Fibroblast of pulmonary artery (primary cell): ENCODE results near the gene SACS.
"Not testable (repeated sequence)": the region's sequence is repeated elsewhere in the genome, so short reads cannot be mapped to it uniquely, and the experiment has no call there.

ENCODE experiments used
- DNase-seq: peaks from one replicate; pipeline ENCODE4 v3.0.0-alpha.2; 2010; ENCODE audit warnings: low read depth
- H3K4me3 ChIP-seq: replicated peaks from 2 replicates; pipeline ENCODE4 v1.5.1; 2011; ENCODE audit warnings: low read depth, mild to moderate bottlenecking, control low read depth, low read length, moderate library complexity
- TF ChIP-seq, protein P1 (sequence below): IDR thresholded peaks from 2 replicates; pipeline ENCODE4 v1.5.1; 2011; ENCODE audit warnings: mild to moderate bottlenecking, control low read depth, low read length, inconsistent platforms; ENCODE audit errors: missing control alignments

The SACS gene

DNA sequence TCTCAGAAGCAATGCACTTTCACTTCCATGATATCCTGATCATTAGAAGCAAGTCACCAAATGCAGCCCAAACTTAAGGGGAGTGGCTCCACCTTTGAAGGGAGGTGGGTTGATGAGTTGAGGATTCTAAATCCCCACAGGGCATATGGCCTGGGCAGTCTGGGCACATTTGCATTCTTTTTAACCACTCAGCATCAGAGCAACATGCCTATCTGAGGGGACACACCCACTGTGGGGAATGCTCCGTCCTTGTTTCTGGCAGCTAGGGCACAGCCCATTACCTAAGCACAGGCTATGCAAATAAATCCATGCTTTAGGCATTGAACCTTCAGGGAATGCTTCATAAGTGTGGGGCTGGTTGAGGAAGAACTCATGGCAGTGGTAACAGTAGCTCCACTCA lies 12.3 kb upstream of the SACS start:
- DNase-seq: no peak
- TF ChIP-seq, protein P1, sequence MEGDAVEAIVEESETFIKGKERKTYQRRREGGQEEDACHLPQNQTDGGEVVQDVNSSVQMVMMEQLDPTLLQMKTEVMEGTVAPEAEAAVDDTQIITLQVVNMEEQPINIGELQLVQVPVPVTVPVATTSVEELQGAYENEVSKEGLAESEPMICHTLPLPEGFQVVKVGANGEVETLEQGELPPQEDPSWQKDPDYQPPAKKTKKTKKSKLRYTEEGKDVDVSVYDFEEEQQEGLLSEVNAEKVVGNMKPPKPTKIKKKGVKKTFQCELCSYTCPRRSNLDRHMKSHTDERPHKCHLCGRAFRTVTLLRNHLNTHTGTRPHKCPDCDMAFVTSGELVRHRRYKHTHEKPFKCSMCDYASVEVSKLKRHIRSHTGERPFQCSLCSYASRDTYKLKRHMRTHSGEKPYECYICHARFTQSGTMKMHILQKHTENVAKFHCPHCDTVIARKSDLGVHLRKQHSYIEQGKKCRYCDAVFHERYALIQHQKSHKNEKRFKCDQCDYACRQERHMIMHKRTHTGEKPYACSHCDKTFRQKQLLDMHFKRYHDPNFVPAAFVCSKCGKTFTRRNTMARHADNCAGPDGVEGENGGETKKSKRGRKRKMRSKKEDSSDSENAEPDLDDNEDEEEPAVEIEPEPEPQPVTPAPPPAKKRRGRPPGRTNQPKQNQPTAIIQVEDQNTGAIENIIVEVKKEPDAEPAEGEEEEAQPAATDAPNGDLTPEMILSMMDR: no peak

DNA sequence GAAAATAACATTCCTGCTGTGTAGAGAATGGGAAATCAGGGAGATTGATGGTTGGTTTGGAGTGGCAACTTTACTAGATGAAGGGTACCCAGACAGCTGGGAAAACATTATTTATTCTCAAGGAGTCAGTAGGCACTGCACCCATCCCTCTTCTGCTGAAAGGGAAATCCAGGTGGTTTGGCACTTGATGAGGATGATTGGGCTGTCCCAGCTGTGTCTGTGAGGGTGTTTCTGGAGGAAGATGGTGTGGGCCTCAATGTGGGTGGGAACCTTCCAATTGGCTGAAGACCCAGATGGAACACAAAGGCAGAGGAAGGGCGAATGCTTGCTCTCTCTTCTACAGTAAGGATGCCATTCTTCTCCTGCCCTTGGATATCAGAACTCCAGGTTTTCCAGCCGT lies 10.4 kb upstream of the SACS start:
- H3K4me3 ChIP-seq: no peak overlapping the region
- DNase-seq: no peak
- TF ChIP-seq, protein P1: no peak

More for the DNA sequence above, 12.3 kb upstream of the SACS start:
- H3K4me3 ChIP-seq: no peak overlapping the region

DNA sequence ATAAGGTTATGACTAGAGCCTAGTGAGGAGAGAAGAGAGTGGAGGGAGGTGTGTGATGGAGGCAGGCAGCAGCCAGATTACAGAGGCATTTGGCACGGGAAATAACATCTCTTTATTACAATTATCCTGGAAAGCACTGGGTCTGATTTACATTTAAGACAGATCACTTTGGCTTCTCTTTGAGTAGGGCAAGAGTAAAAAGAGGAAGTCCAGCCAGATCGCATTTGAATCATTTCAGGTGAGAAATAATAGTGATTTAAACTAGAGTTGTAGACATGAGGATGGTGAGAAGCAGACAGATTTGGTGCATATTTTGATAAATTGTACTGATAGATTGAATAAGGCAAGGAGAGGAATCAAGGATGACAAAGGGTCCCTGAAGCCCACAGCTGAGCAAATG lies 9.6 kb upstream of the SACS start:
- DNase-seq: no peak
- TF ChIP-seq, protein P1: no peak
- no peak overlapping the region for H3K4me3 ChIP-seq

DNA sequence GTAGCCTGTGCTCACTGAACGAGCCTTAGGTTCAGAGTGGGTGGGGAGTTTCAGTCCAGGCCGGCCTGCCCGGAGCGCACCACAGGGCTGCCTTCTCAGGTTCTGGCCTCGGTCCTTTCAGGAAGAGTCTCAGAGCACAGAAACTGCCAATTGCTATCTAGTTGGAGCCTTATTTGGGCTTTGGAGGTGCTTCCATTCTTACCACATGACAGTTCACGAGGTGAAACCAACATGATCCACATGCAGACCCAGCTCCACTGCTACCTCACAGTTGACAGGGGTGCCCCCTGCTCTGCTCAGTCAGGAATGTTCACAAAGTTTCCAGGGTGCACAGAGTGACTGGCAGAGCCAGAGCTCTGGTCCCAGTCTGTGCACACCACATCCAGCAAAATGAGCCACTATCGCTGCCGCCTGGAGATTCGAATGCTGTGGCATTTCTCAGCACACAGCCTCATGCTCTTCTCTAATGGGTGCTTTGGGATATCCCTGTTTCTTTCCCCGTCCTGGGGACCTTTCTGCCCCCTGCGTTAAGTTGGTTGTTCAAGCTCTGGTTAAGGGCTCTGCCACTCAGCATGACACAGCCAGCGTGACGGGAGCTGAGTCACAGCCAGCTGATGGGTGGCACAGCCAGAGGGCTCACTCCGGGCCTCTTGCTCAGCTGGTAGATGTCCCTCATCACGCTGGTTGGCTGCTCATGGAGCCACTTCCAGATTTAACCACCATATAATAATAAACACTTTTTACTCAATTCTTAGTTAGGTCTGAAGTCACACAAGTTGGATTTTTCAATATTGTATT lies 7.5 kb upstream of the SACS start:
- no peak for DNase-seq
- TF ChIP-seq, protein P1: no peak
- no peak overlapping the region for H3K4me3 ChIP-seq

DNA sequence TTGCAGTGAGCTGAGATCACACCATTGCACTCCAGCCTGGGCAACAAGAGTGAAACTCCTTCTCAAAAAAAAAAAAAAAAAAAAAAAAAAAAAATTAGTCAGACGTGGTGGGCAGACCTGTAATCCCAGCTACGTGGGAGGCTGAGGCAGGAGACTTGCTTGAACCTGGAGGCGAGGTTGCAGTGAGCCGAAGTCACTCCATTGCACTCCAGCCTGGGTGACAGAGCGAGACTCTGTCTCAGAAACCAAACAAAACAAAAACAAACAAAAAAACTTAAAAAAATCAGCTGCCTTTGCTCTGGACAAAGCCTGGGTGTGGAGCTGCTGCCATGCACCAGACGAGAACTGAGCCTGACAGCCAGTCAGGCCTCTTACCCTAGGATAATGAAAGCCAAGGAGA lies 6.8 kb upstream of the SACS start:
- not testable (repeated sequence) for DNase-seq, H3K4me3 ChIP-seq

DNA sequence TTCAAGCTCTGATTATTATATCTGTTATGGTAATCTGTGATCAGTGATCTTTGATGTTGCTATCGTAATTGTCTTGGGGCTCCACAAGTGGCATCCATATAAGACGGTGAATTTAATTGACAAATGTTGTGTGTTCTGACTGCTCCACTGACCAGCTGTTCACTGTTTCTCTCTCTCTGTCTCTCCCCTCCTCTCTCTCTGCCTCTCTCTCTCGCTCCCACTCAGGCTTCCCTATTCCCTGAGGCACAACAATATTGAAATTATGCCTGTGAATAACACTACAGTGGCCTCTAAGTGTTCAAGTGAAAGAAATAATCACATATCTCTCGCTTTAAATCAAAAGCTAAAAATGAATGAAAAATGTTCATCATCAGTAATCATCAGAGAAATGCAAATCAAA lies 4.4 kb upstream of the SACS start:
- no peak for DNase-seq
- no peak overlapping the region for H3K4me3 ChIP-seq
- TF ChIP-seq, protein P1: no peak

DNA sequence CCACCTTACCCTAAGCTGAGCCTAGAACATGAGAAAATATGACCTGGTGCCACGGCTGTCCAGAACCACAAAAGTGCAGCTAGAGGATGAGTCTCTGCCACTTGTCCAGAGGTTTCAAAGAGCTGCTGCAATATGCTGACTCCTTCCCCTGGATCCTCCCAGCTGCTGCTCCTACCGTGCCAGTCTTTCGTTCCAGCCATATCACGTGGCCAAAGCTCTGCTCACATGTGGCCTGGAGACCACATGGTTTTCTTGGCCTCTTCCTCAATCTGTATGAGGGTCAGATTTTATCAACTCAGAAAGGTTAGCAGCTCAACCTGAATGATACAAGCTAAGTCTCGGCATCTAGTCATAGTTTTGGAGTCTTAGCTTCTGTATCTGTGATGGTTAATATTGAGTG lies 3.2 kb upstream of the SACS start:
- no peak overlapping the region for H3K4me3 ChIP-seq
- no peak for DNase-seq
- TF ChIP-seq, protein P1: no peak
